GM19193 (cell line): ENCODE data around the gene SRP14.
A peak's percentile ranks its signal among the peaks of the same experiment; 100 is the strongest.

Source experiments
- POLR2A ChIP-seq: IDR thresholded peaks from 4 replicates; pipeline ENCODE4 v1.6.1; 2011; ENCODE audit not compliant: insufficient read depth, insufficient read length; ENCODE audit errors: extremely low read depth

SRP14 gene

GRCh38 chr15:40070608-40071218, 31.7 kb upstream of the SRP14 start:
- TF ChIP-seq POLR2A, result no peak

- no peak for TF ChIP-seq POLR2A
Measured at GRCh38 chr15:40070166-40070557, 31.2 kb upstream of the SRP14 start.

GRCh38 chr15:40069178-40070165, 30.5 kb upstream of the SRP14 start:
- peak; percentile 65 for TF ChIP-seq POLR2A

GRCh38 chr15:40067921-40068624, 29.1 kb upstream of the SRP14 start:
- no peak for TF ChIP-seq POLR2A

- TF ChIP-seq POLR2A, result no peak
Measured at GRCh38 chr15:40066589-40066988, 27.6 kb upstream of the SRP14 start.

GRCh38 chr15:40065166-40065565, 26.2 kb upstream of the SRP14 start:
- TF ChIP-seq POLR2A, result no peak

GRCh38 chr15:40064231-40064894, 25.4 kb upstream of the SRP14 start:
- peak; percentile 23 for TF ChIP-seq POLR2A

GRCh38 chr15:40063563-40064011, 24.6 kb upstream of the SRP14 start:
- TF ChIP-seq POLR2A, result no peak

- no peak for TF ChIP-seq POLR2A
Measured at GRCh38 chr15:40062816-40063562, 24.0 kb upstream of the SRP14 start.

GRCh38 chr15:40061212-40061901, 22.4 kb upstream of the SRP14 start:
- no peak for TF ChIP-seq POLR2A

- TF ChIP-seq POLR2A, result no peak
Measured at GRCh38 chr15:40060236-40060961, 21.4 kb upstream of the SRP14 start.

- no peak for TF ChIP-seq POLR2A
Measured at GRCh38 chr15:40059821-40060220, 20.8 kb upstream of the SRP14 start.
